ENCODE results near the gene ZC2HC1B. TPM values are rescaled to one million over a fixed set of nuclear protein-coding genes. Genes with fewer than 3 reads are reported as not detected.

ZC2HC1B gene
- total and polyA plus RNA-seq, 9 of the 15 experiments (the other 6 are each of a cell fraction or from before 2014, with no cell fraction given), result not detected

GRCh38 chr6:143965503-143966171, 101.4 kb downstream of the ZC2HC1B start:
- FAIRE-seq (no peak), DNase-seq (ENCODE audit: extremely low read depth in 1 of 4, low spot score in 3 of 4) (no peak), ATAC-seq (no peak)
- Histone ChIP-seq H3K36me3 (ENCODE audit: control insufficient read depth, insufficient read depth, low read length) (peaks cover 9% of the 10 kb centered on the region; the same call in 2 of the 3 replicates), H3K79me2 (ENCODE audit: control insufficient read depth, insufficient read depth, low read length) (no peaks in the 10 kb centered on the region), H3K27me3 (ENCODE audit: control insufficient read depth in 2 of 2, insufficient read depth in 2 of 2, low read length in 2 of 2) (no peaks in the 10 kb centered on the region), H3K4me2 (ENCODE audit: insufficient read depth, low read length) (no peak overlapping the region), H3K27ac (ENCODE audit: extremely low read depth, low read depth, low read length) (peak overlapping the region; percentile 26; the same call in 1 of the 3 replicates), H3K9me1 (ENCODE audit: control insufficient read depth, insufficient read depth, low read length) (no peaks in the 10 kb centered on the region), H3K4me3 (no peak overlapping the region), H2AFZ (ENCODE audit: low read depth, low read length) (no peak overlapping the region), H4K20me1 (replicated peaks; ENCODE audit: control insufficient read depth, insufficient read depth, low read length) (no peaks in the 10 kb centered on the region), H3K9ac (ENCODE audit: insufficient read depth in 1 of 2, low read depth in 2 of 2, low read length in 2 of 2) (no peak overlapping the region), H3K4me1 (replicated peaks in 1 of 2; ENCODE audit: control insufficient read depth in 2 of 2, insufficient read depth in 2 of 2, low read length in 2 of 2) (peaks cover 0 to 19% of the 10 kb centered on the region in 2 experiments; a peak in 4 of 5 replicates), H3K9me3 (replicated peaks; ENCODE audit: control insufficient read depth, insufficient read depth, low read depth, low read length) (no peaks in the 10 kb centered on the region)
- CTCF ChIA-PET (ENCODE audit: low intra/inter-chr PET ratio), result no interaction called here
- intact Hi-C loops (cut with micrococcal nuclease) (no loop called here), in situ Hi-C loops (cut with MboI) (no loop called here)
- BruUV-seq (replicated peaks), result no TSS peak
- WGBS (ENCODE audit: insufficient coverage, low coverage, missing lambda C conversion rate), result 28% methylated on average over 6 of the region's 6 CpGs
- TF ChIP-seq, protein P1, sequence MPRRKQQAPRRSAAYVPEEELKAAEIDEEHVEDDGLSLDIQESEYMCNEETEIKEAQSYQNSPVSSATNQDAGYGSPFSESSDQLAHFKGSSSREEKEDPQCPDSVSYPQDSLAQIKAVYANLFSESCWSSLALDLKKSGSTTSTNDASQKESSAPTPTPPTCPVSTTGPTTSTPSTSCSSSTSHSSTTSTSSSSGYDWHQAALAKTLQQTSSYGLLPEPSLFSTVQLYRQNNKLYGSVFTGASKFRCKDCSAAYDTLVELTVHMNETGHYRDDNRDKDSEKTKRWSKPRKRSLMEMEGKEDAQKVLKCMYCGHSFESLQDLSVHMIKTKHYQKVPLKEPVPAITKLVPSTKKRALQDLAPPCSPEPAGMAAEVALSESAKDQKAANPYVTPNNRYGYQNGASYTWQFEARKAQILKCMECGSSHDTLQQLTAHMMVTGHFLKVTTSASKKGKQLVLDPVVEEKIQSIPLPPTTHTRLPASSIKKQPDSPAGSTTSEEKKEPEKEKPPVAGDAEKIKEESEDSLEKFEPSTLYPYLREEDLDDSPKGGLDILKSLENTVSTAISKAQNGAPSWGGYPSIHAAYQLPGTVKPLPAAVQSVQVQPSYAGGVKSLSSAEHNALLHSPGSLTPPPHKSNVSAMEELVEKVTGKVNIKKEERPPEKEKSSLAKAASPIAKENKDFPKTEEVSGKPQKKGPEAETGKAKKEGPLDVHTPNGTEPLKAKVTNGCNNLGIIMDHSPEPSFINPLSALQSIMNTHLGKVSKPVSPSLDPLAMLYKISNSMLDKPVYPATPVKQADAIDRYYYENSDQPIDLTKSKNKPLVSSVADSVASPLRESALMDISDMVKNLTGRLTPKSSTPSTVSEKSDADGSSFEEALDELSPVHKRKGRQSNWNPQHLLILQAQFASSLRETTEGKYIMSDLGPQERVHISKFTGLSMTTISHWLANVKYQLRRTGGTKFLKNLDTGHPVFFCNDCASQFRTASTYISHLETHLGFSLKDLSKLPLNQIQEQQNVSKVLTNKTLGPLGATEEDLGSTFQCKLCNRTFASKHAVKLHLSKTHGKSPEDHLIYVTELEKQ (CRISPR knock-in tag; IDR thresholded peaks at IDR 0.05), result no peak
- TF ChIP-seq ERF (CRISPR knock-in tag; IDR thresholded peaks at IDR 0.05), result peak; percentile 16; the same call in 1 of the 2 replicates
- TF ChIP-seq TOE1 (IDR thresholded peaks at IDR 0.05; ENCODE audit: borderline replicate concordance), result no peak
- TF ChIP-seq TOE1 (CRISPR knock-in tag; IDR thresholded peaks at IDR 0.05; ENCODE audit: borderline replicate concordance, low read depth), result no peak
- peak; percentile 59 for TF ChIP-seq FOSL1 (tag; conservative IDR thresholded peaks at IDR 0.05)
- no peak for TF ChIP-seq NR4A1 (CRISPR knock-in tag; IDR thresholded peaks at IDR 0.05)
- no peak for TF ChIP-seq NR4A1 (tag; IDR thresholded peaks at IDR 0.05)
- POLR2A ChIA-PET, result no interaction called here

All from K562 (cell line).